T-helper 2 cell (primary cell): ENCODE results near the gene PRORP.
A peak's percentile ranks its signal among the peaks of the same experiment; 100 is the strongest.
"Not testable (repeated sequence)": the region's sequence is repeated elsewhere in the genome, so short reads cannot be mapped to it uniquely, and the experiment has no call there.

Experiments used
- DNase-seq, 5 experiments: peaks; one replicate each; pipeline versions ENCODE4 v3.0.0 to v3.0.0-alpha.2; 2012 to 2022

PRORP gene

GRCh38 chr14:35140718-35141581 lies 18.6 kb downstream of the PRORP start:
- DNase-seq, result peak in 2 of 5 experiments; percentile 4 to 44

GRCh38 chr14:35144029-35144428 lies 21.7 kb downstream of the PRORP start:
- no peak for DNase-seq

- no peak for DNase-seq
Observed at GRCh38 chr14:35146711-35147149, 24.4 kb downstream of the PRORP start.

DNA sequence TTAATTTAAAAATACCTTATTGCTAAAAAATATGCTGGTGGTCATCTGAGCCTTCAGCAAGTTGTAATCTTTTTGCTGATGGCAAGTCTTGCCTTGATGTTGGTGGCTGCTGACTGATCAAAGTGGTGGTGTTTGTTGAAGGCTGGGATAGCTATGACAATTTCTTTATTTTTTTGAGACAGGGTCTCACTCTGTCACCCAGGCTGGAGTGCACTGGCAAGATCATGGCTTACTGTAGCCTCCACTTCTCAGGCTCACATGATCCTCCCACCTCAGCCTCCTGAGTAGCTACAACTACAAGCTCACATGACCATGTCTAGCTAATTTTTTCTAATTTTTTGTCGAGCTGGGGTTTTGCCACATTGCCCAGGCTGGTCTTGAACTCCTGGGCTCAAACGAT lies 24.8 kb downstream of the PRORP start:
- no peak for DNase-seq

GRCh38 chr14:35147711-35148110 lies 25.4 kb downstream of the PRORP start:
- no peak for DNase-seq

DNA sequence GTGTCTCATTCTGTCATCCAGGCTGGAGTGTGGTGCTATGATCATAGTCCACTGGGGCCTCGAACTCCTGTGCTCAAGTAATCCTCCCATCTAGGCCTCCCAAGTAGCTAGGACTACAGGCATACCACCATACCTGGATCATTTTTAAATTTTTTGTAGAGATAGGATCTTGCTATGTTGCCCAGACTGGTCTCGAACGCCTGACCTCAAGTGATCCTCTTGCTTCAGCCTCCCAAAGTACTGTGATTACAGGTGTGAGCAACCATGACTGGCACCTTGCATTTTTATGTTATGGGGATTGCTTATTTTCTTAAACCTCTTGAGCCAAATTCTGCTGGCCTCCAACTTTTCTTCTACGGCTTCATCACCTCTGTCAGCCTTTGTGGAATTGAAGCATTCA lies 26.9 kb downstream of the PRORP start:
- no peak for DNase-seq

- not testable (repeated sequence) for DNase-seq
Observed at GRCh38 chr14:35152531-35152930, 30.2 kb downstream of the PRORP start.

DNA sequence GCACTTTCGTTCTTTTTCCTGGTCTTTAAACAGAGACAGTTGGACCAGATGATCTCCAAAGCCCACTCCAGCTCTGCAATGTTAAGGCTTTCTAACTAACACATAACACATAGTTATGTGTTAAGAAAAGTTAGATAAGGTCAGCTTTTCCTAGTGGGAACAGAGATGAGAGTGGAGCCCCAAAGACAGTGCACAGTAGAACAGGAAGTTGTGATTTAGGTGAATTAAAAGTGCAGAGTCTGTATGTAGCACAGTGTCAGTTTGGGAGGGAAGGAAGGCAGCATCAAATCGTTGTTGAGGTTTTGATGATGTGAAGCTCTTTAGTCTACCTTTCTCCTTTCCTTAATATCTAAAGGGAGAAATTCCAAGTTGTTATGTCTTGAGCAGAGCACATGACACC lies 31.7 kb downstream of the PRORP start:
- DNase-seq, result no peak

- DNase-seq, result peak in 1 of 5 experiments; percentile 32
Observed at GRCh38 chr14:35155962-35156361, 33.6 kb downstream of the PRORP start.

DNA sequence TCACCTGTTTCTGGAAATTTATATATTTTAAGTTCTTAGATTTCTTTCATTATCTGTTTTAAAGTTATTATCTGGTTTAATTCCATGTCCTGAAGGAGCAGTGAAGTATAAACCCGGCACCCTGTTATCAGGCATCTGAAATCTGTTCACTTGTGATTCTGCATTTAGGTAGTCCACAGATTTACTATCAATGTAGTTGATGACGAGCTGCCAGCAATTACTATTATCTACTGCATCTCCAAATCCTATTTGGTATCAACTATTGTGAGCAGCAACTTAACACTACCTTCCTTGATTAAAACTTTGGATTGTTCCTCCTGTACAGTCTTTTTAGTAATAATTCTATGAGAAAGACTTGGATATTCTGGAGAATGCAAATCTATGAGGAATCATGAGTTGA lies 36.1 kb downstream of the PRORP start:
- no peak for DNase-seq

- no peak for DNase-seq
Observed at GRCh38 chr14:35158951-35159653, 36.8 kb downstream of the PRORP start.

GRCh38 chr14:35159742-35160409 lies 37.5 kb downstream of the PRORP start:
- peak in 1 of 5 experiments; percentile 8 for DNase-seq

GRCh38 chr14:35161231-35161630 lies 38.9 kb downstream of the PRORP start:
- DNase-seq, result peak in 2 of 5 experiments; percentile 22 to 55

DNA sequence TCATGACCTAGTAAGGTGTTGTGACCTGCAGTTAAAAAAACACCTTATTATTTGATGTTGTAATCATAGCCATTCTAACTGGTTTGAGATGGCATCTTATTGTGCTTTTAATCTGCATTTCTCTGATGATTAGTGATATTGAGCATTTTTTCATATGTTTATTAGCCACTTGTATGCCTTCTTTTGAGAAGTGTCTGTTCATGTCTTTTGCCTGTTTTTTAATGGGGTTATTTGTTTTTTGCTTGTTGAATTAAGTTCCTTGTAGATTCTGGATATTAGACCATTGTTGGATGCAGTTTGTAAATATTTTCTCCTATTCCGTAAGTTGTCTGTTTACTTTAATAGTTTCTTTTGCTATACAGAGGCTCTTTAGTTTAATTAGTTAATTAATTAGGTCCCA lies 41.0 kb downstream of the PRORP start:
- no peak for DNase-seq

DNA sequence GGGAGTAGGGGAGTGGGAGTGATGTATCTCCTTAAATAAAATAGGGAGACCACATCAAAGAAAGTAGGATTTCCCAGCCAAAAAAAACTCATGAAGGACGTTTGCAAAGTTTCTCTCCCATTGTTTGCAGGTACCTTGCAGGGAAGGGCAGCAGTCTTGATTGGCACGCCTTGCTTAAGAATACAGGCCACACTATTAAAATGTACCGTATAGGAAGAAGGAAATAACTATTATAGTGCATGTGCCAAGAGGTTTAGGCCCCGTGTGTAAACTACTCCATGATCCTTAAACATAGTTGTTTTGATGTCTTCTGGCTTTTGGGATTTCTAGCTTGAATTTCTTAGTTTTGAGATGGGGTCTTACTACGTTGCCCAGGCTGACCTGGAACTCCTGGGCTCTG lies 42.5 kb downstream of the PRORP start:
- no peak for DNase-seq

DNA sequence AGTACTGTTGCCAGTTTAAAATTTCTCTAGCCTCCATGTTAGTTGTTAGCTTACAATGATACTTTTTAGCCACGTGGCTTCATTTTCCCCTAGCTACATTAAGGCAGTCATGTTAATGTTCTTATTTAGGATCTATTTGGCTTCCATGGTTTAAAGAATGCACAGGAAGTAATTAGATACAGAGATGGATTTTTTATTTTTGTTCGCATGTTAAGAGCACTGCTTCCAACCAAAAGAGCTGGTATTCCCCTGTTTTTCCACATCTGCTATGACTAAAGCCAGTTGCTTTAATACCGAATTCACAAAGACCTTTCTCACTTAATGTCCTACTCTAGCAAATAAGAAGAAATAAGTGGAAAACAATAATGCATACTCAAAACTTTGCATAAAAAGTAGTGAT lies 45.1 kb downstream of the PRORP start:
- no peak for DNase-seq
